DOHH2 (cell line): Measurements from ENCODE around the gene DCHS2.

ENCODE experiments used
- CTCF ChIP-seq: fragments of 200-600 bp; sonication (generic); IDR thresholded peaks from one replicate; pipeline ENCODE4 v1.5.1; 2014; ENCODE audit warnings: antibody characterized with exemption, mild to moderate bottlenecking, low read depth, low read length; ENCODE audit not compliant: poor library complexity, severe bottlenecking
- EZH2phosphoT487 ChIP-seq: fragments of 200-600 bp; sonication (generic); IDR thresholded peaks from 2 replicates; pipeline ENCODE4 v1.6.1; 2017; ENCODE audit warnings: borderline replicate concordance, mild to moderate bottlenecking, antibody characterized with exemption, low read length, moderate library complexity, mixed read lengths

GRCh38 chr4:154527308-154527707 is 35.7 kb upstream of the DCHS2 start:
- TF ChIP-seq CTCF: no peak
- TF ChIP-seq EZH2phosphoT487: no peak
